Duodenal mucosa (tissue), 2 donors: ENCODE results near the gene MB.

Source experiments
- H3K27ac ChIP-seq: one replicate; pipeline ENCODE4 v1.7.0; 2013; ENCODE audit warnings: low read depth, low read length
- H3K27me3 ChIP-seq, 2 donors: one replicate each; pipeline ENCODE4 v1.7.0; 2013; ENCODE audit warnings: low read length in 2 of 2, control low read depth in 1 of 2; ENCODE audit not compliant: insufficient read depth in 2 of 2, control insufficient read depth in 1 of 2
- H3K36me3 ChIP-seq, 2 donors: one replicate each; pipeline ENCODE4 v1.7.0; 2013; ENCODE audit warnings: low read length in 2 of 2, control low read depth in 1 of 2; ENCODE audit not compliant: insufficient read depth in 2 of 2, control insufficient read depth in 1 of 2
- H3K4me1 ChIP-seq, 2 donors: one replicate each; pipeline ENCODE4 v1.7.0; 2013; ENCODE audit warnings: low read length in 2 of 2, control low read depth in 1 of 2; ENCODE audit not compliant: insufficient read depth in 2 of 2, control insufficient read depth in 1 of 2
- H3K4me3 ChIP-seq, 2 donors: one replicate each; pipeline ENCODE4 v1.7.0; 2013; ENCODE audit warnings: low read length in 2 of 2, low read depth in 1 of 2
- H3K9ac ChIP-seq, 2 donors: one replicate each; pipeline ENCODE4 v1.7.0; 2013; ENCODE audit warnings: low read length in 2 of 2, low read depth in 1 of 2
- H3K9me3 ChIP-seq, 2 donors: one replicate each; pipeline ENCODE4 v1.7.0; 2013; ENCODE audit warnings: low read length in 2 of 2, control low read depth in 1 of 2; ENCODE audit not compliant: control insufficient read depth in 1 of 2

Gene MB

DNA sequence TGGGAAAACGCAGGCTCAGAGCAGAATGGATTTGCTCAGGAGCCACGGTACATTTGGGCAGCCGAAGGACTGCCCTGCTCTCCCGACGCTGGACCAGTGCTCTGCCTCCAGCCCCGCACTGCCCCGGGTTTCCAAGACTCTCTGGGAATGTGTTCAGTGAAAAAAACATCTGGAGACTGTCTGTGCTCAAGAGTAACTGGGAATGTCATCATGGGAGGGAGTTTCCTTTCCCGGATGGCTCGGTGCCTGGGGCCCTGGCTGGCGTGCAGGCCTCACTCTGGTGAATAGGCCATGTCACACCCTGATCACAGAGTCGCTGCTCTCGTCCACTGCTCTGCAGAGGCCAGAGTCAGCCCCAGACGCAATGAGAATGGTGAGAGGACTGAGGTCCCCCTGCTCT lies 21.3 kb upstream of the MB start:
- Histone ChIP-seq H3K27ac (peak overlapping the region; percentile 70), H3K9ac (no peak overlapping the region), H3K27me3 (no peaks in the 10 kb centered on the region), H3K4me3 (no peak overlapping the region), H3K9me3 (no peaks in the 10 kb centered on the region), H3K36me3 (no peaks in the 10 kb centered on the region), H3K4me1 (peaks cover 17% of the 10 kb centered on the region in 2 donors)

DNA sequence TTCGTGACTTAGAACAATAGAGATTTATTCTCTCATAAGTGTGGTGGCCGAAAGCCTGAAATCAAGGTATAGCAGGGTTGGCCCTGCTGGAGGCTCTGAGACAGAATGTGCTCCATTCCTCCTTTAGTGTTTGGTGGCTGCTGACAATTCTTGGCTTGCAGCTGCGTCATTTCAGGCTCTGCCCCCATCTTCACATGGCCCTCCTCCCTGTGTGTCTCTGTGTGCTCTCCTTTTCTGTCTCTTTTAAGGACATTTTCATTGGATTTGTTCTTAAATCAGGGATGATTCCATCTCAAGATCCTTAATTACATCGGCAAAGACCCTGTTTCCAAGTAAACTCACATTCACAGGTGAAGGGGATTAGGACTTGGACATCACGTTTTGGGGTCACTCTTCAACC lies 20.9 kb upstream of the MB start:
- Histone ChIP-seq H3K4me1 (peaks cover 16 to 17% of the 10 kb centered on the region in 2 donors), H3K9me3 (no peaks in the 10 kb centered on the region), H3K27ac (peak overlapping the region; percentile 70), H3K27me3 (no peaks in the 10 kb centered on the region), H3K36me3 (no peaks in the 10 kb centered on the region), H3K9ac (no peak overlapping the region), H3K4me3 (no peak overlapping the region)

DNA sequence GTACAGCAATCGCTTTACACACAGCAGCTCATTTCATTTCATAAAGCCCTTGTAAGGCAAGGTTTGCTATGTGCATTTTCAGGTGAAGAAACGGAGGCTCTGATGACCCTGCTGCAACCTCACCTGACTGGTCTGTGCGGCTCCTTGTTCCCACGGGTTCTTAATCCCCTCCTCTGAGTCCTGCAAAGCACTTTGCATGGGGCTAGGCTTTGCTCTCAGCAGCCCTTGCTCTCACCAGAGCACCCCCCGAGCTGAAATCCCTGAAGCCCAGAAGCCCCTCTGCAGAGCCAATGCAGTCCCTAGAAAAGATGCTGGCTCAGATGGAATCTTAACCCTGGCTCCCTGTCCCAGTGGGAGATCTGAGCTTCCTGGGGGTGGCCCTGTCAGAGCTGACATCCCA lies 20.1 kb upstream of the MB start:
- H3K27ac ChIP-seq = no peak overlapping the region
- H3K27me3 ChIP-seq = no peaks in the 10 kb centered on the region
- no peaks in the 10 kb centered on the region for H3K9me3 ChIP-seq

DNA sequence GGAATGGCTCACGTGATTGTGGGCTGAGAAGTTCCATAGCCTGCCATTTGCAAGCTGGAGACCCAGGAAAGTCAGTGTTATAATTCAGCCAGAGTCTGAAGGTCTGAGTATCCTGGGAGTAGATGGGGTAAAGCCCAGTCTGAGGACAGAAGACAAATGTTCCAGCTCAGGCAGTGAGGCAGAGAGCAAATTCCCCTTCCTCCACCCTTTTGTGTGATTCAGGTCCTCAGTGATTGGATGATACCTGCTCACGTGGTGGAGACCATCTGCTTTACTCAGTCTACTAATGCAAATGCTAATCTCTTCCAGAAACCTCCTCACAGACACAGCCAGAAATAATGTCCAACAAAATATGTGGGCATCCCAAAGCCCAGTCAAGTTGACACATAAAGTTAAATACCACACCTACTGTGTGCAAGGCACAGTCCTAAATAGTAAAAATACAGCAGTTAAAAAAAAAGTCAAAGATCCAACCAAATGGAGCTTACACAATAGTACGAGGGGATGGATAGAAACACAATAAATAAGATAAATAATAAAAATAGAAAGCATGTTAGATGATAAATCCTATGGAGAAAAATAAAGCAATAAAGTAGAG lies 17.9 kb upstream of the MB start:
- Histone ChIP-seq H3K4me3 (no peak overlapping the region), H3K4me1 (peaks cover 0 to 5% of the 10 kb centered on the region in 2 donors), H3K27me3 (no peaks in the 10 kb centered on the region), H3K9me3 (no peaks in the 10 kb centered on the region), H3K9ac (no peak overlapping the region), H3K36me3 (no peaks in the 10 kb centered on the region), H3K27ac (no peak overlapping the region)

More for the DNA sequence above, 20.1 kb upstream of the MB start:
- Histone ChIP-seq H3K4me3 (no peak overlapping the region), H3K4me1 (peaks cover 9 to 10% of the 10 kb centered on the region in 2 donors), H3K36me3 (no peaks in the 10 kb centered on the region), H3K9ac (no peak overlapping the region)

DNA sequence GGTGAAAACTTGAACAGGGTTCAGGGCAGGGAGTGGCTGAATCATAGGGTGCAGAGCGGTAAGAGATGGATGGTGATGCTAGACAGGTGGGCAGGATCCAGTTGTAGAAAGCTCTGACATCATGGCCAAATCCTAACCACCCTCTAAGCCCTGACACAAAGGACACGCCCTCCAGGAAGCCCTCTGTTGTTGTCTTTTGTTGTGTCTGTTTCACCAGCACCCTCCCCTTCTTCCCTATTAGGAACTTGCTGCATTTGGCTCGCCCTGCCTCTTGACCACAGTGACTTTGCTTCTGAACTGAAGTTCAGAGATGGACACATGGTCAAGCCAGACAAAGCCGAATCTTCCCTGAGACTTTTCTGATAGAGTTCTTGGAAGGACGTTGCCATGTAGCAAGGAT lies 16.9 kb upstream of the MB start:
- no peaks in the 10 kb centered on the region for H3K9me3 ChIP-seq

DNA sequence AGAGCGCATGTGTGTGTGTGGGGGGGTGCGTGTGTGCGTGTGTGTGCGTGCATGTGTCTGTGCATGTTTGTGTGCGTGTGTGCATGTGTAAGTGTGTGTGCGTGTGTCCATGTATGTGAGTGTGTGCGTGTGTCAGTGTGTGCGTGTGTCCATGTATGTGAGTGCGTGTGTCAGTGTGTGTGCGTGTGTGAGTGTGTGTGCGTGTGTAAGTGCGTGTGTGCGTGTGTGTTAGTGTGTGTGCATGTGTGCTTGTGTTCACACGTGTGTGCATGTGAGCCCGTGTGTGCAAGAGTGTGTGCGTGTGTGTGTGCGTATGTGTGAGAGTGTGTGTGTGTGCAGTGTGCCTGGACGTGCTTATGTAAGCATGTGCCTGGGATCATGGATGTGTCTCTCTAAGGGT lies 16.4 kb upstream of the MB start:
- peaks cover 4 to 5% of the 10 kb centered on the region in 2 donors for H3K4me1 ChIP-seq
- H3K9me3 ChIP-seq = no peaks in the 10 kb centered on the region
- H3K27me3 ChIP-seq = no peaks in the 10 kb centered on the region
- H3K4me3 ChIP-seq = no peak overlapping the region
- no peak overlapping the region for H3K27ac ChIP-seq
- no peaks in the 10 kb centered on the region for H3K36me3 ChIP-seq
- H3K9ac ChIP-seq = no peak overlapping the region

More for the DNA sequence above, 16.9 kb upstream of the MB start:
- no peaks in the 10 kb centered on the region for H3K27me3 ChIP-seq
- no peak overlapping the region for H3K27ac ChIP-seq
- no peak overlapping the region for H3K4me3 ChIP-seq
- H3K9ac ChIP-seq = no peak overlapping the region
- no peaks in the 10 kb centered on the region for H3K36me3 ChIP-seq
- H3K4me1 ChIP-seq = peaks cover 4 to 5% of the 10 kb centered on the region in 2 donors

DNA sequence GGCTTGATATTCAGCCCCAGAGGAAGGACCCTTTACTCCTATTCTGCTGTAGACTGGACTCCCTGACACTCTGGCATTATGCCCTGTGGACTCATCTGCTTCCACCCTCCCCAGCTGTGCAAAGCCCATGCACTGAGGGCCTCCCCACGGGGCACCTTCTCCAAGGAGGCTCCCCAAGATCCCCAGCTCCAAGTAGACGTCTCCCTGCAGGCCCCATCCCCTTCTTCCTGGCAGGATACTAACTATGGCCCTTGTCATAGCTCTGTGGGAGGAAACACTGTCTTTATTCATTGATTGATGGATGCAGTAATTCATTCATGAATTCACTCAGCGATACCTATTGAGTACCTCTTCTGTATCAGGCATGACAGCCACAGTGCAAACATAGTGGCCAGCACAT lies 15.8 kb upstream of the MB start:
- no peak overlapping the region for H3K4me3 ChIP-seq
- no peak overlapping the region for H3K27ac ChIP-seq
- H3K9me3 ChIP-seq = no peaks in the 10 kb centered on the region
- H3K27me3 ChIP-seq = no peaks in the 10 kb centered on the region
- peaks cover 3 to 4% of the 10 kb centered on the region in 2 donors for H3K4me1 ChIP-seq
- no peaks in the 10 kb centered on the region for H3K36me3 ChIP-seq
- no peak overlapping the region for H3K9ac ChIP-seq

DNA sequence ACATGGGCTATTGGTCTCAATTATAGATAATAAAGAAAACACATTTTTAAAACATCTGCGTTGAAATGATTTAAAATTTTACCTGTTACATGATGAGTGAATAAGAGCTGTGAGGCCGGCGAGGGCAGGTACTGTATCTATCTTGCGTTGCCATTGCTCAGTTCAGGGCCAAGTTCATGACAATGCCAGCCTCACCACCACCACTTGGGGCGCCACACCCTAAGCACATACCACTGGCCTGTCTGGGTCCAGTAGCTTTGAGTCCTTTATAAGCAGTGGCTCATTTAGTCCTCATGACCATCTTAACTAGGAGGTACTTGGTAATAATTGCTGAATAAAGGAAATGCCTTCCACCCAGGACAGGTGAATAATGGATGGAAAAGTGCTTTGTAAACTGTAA lies 14.5 kb upstream of the MB start:
- peaks cover 0 to 4% of the 10 kb centered on the region in 2 donors for H3K4me1 ChIP-seq
- no peaks in the 10 kb centered on the region for H3K27me3 ChIP-seq
- H3K9ac ChIP-seq = no peak overlapping the region
- no peak overlapping the region for H3K27ac ChIP-seq
- H3K36me3 ChIP-seq = no peaks in the 10 kb centered on the region
- H3K9me3 ChIP-seq = no peaks in the 10 kb centered on the region
- no peak overlapping the region for H3K4me3 ChIP-seq

DNA sequence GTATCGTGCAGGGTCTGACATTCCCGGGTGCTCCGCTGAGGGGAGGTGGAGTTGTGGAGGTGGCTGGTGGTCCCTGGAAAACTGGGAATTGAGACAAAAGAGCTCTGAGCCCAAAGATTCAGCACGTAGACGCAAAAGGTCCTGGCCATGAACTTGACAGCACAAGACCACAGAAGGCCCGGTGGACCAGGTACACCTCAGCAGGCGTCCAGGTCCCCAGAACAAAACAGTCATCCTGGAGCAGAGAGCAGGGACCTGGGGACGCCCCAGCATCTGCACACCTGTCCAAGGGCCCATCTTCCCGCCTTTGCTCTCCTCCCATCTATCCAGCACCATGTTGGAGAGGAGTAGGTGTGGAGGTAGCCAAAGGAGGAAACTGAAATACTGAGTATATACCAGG lies 13.8 kb upstream of the MB start:
- Histone ChIP-seq H3K4me3 (no peak overlapping the region), H3K27me3 (no peaks in the 10 kb centered on the region), H3K9me3 (no peaks in the 10 kb centered on the region), H3K27ac (no peak overlapping the region), H3K36me3 (no peaks in the 10 kb centered on the region), H3K9ac (no peak overlapping the region), H3K4me1 (peaks cover 0 to 4% of the 10 kb centered on the region in 2 donors)

DNA sequence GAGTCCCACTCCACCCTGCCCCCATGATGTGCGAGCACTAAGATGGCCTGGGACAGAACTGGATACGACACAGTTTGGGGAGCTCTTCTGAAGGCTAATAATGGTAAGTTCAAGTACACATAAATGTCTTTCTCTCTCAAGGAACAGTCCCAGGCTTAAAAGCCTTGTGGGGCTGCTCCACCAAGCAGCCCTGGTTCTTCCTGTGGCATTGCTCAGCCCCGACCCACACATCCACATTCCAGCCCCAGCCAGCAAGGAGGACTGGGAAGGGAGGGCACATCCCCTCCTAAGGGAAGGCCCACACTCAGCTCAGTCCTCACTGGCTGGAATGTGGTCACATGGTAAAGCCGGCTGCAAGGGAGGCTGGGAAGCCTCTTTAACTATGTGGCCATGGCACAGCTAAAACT lies 13.3 kb upstream of the MB start:
- H3K9me3 ChIP-seq = no peaks in the 10 kb centered on the region
- no peaks in the 10 kb centered on the region for H3K27me3 ChIP-seq
- H3K4me3 ChIP-seq = no peak overlapping the region
- H3K36me3 ChIP-seq = no peaks in the 10 kb centered on the region
- H3K27ac ChIP-seq = no peak overlapping the region
- no peak overlapping the region for H3K9ac ChIP-seq
- H3K4me1 ChIP-seq = peaks cover 0 to 4% of the 10 kb centered on the region in 2 donors
